Stomach (tissue), 4 donors: ENCODE data around the gene MED12L.

Experiments used
- CTCF ChIP-seq, 7 experiments: fragments of 450-650 bp in 4 of 7; fragments of 200-600 bp in 3 of 7; sonication (generic) in 3 of 7; IDR thresholded peaks; one replicate each; pipeline ENCODE4 v1.5.1; 2016 to 2019; ENCODE audit warnings: antibody characterized with exemption in 7 of 7, control low read depth in 2 of 7, mild to moderate bottlenecking in 1 of 7
- EP300 ChIP-seq: sonication (generic); formaldehyde crosslinking; IDR thresholded peaks from one replicate; pipeline ENCODE4 v1.6.1; 2017; ENCODE audit warnings: antibody characterized with exemption
- POLR2A ChIP-seq, 4 donors: fragments of 450-650 bp; IDR thresholded peaks; one replicate each; pipeline ENCODE4 v1.6.1; 2016; ENCODE audit warnings: antibody characterized with exemption in 4 of 4, control low read depth in 2 of 4, mild to moderate bottlenecking in 1 of 4, moderate library complexity in 1 of 4
- POLR2AphosphoS5 ChIP-seq, 3 donors: sonication (generic); formaldehyde crosslinking; IDR thresholded peaks; one replicate each; pipeline ENCODE4 v1.6.1; 2016; ENCODE audit warnings: antibody characterized with exemption in 3 of 3

- TF ChIP-seq CTCF (IDR thresholded peaks at IDR 0.05) (no peak), EP300 (no peak), POLR2AphosphoS5 (IDR thresholded peaks at IDR 0.05) (no peak), POLR2A (IDR thresholded peaks at IDR 0.05) (no peak)
Observed at GRCh38 chr3:151306168-151306810, 220.8 kb downstream of the MED12L start.
